Gastrocnemius medialis (tissue), 4 donors: Measurements from ENCODE around the gene CADM3. TPM values are rescaled to one million over a fixed set of nuclear protein-coding genes. Genes with fewer than 3 reads are reported as not detected.

Experiments
- ATAC-seq, 2 donors: fragments of 150-250 bp; one replicate each; pipeline ENCODE4 v1.9.1; 2016
- DNase-seq, 2 donors: peaks; one replicate each; pipeline ENCODE4 v3.0.0-alpha.2; 2019
- H3K27ac ChIP-seq, 4 donors: fragments of 200-600 bp; sonication (generic); 1 replicate in 1 of 4; 2 replicates in 3 of 4; pipeline ENCODE4 v1.5.1; 2016 to 2018; ENCODE audit warnings: mild to moderate bottlenecking in 2 of 4, moderate library complexity in 1 of 4
- H3K27me3 ChIP-seq, 3 donors: fragments of 200-600 bp; sonication (generic) in 2 of 3; 1 replicate in 1 of 3; 2 replicates in 2 of 3; pipeline versions ENCODE4 v1.5.1 to v1.6.0; 2016 to 2019; ENCODE audit warnings: mild to moderate bottlenecking in 1 of 3, moderate library complexity in 1 of 3
- H3K36me3 ChIP-seq, 2 donors: fragments of 200-600 bp; sonication (generic) in 1 of 2; one replicate each; pipeline ENCODE4 v1.5.1; 2017 to 2018
- H3K4me1 ChIP-seq, 2 donors: fragments of 200-600 bp; sonication (generic) in 1 of 2; one replicate each; pipeline ENCODE4 v1.5.1; 2016 to 2017; ENCODE audit warnings: mild to moderate bottlenecking in 2 of 2
- H3K4me3 ChIP-seq, 4 donors: fragments of 200-600 bp; sonication (generic) in 3 of 4; 1 replicate in 1 of 4; 2 replicates in 3 of 4; pipeline ENCODE4 v1.5.1; 2016 to 2019; ENCODE audit warnings: mild to moderate bottlenecking in 2 of 4
- H3K9me3 ChIP-seq, 3 donors: fragments of 200-600 bp; sonication (generic) in 2 of 3; 1 replicate in 1 of 3; 2 replicates in 2 of 3; pipeline ENCODE4 v1.5.1; 2016 to 2019
- POLR2A ChIP-seq, 2 donors: fragments of 450-650 bp; IDR thresholded peaks; one replicate each; pipeline ENCODE4 v1.6.1; 2017; ENCODE audit warnings: antibody characterized with exemption in 2 of 2, mild to moderate bottlenecking in 2 of 2, moderate library complexity in 2 of 2
- in situ Hi-C, 4 donors: fragments of 200-750 bp; cut with MboI; loops; one replicate each; pipeline versions ENCODE4 v1.15.0 to v1.8.0; 2017; ENCODE audit warnings: low sequenced_read_pairs in 4 of 4
- intact Hi-C: fragments of 100-400 bp; cut with DNase I; formaldehyde crosslinking; loops from one replicate; pipeline ENCODE4 v1.15.1; 2023; ENCODE audit warnings: low total_unique reads
- total RNA-seq, 4 donors: library from RNA; depleted of rRNA; stranded (reverse); fragments of >200 nt; gene quantifications; one replicate each; pipeline versions ENCODE4 v1.1.0 to v1.2.3, GENCODE V29; 2016
- TF ChIP-seq, protein P1 (sequence below), 5 experiments: fragments of 450-650 bp in 3 of 5; fragments of 200-600 bp in 2 of 5; sonication (generic) in 2 of 5; IDR thresholded peaks in 4 of 5; conservative IDR thresholded peaks in 1 of 5; 1 replicate in 4 of 5; 2 replicates in 1 of 5; pipeline ENCODE4 v1.5.1; 2016 to 2019; ENCODE audit warnings: antibody characterized with exemption in 5 of 5, mild to moderate bottlenecking in 3 of 5, moderate library complexity in 3 of 5

Gene CADM3
- total RNA-seq, 4 donors from 2014 or later, result 0.76 to 1.2 (median 1.0) TPM; not detected in 1

DNA sequence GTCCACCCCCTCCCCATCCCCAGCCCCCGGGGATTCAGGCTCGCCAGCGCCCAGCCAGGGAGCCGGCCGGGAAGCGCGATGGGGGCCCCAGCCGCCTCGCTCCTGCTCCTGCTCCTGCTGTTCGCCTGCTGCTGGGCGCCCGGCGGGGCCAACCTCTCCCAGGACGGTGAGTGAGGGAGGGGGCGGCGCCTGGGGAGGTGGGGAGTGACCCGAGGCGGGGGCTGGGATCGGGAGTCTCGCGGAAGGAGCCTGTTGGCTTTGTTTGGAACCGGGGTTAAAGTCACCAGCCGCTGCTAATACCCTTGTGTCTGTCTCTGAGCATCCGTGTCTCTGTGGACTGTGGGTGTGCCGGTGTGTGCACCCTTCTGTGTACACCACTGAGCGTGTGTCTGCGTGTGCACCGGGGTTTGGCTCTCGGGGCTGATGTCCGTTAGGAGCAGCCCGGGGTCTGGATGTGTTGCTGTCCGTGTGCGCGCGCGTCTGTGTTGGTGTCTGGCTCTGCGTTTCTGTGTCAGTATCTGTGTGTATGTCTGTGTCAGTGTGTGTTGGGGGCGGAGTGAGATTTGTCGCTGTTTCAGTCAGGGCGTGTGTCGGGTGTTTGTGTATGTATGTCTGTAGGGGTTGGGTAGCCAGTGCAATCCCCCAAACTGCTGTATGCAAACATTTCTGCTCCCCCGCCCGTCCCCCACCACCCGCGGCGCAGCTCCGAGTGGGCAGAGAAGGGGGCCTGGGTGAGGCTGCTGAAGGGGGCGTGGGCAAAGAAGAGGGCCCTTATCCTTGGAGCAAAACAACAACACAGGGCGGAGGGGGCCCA is 480 bp downstream of the CADM3 start:
- TF ChIP-seq POLR2A (IDR thresholded peaks at IDR 0.05), result no peak
- TF ChIP-seq, protein P1, sequence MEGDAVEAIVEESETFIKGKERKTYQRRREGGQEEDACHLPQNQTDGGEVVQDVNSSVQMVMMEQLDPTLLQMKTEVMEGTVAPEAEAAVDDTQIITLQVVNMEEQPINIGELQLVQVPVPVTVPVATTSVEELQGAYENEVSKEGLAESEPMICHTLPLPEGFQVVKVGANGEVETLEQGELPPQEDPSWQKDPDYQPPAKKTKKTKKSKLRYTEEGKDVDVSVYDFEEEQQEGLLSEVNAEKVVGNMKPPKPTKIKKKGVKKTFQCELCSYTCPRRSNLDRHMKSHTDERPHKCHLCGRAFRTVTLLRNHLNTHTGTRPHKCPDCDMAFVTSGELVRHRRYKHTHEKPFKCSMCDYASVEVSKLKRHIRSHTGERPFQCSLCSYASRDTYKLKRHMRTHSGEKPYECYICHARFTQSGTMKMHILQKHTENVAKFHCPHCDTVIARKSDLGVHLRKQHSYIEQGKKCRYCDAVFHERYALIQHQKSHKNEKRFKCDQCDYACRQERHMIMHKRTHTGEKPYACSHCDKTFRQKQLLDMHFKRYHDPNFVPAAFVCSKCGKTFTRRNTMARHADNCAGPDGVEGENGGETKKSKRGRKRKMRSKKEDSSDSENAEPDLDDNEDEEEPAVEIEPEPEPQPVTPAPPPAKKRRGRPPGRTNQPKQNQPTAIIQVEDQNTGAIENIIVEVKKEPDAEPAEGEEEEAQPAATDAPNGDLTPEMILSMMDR (IDR thresholded peaks at IDR 0.05 in 4 of 5, conservative IDR thresholded peaks at IDR 0.05 in 1 of 5), result no peak
- H3K4me3 ChIP-seq, result peak overlapping the region; percentile 28 to 41 (median 33)
- DNase-seq, result no peak
- H3K36me3 ChIP-seq, result no peaks in the 10 kb centered on the region
- H3K4me1 ChIP-seq, result no peaks in the 10 kb centered on the region
- H3K27ac ChIP-seq, result no peak overlapping the region
- ATAC-seq, result no peak
- in situ Hi-C loops, result loop anchor here in 1 of 4 donors (25.0 kb wide), 1 partner anchor 615 kb away; the partner anchor contains the start of gene DUSP23
- H3K9me3 ChIP-seq, result no peaks in the 10 kb centered on the region
- intact Hi-C loops, result no loop called here
- H3K27me3 ChIP-seq, result peaks cover 36 to 39% (median 39%) of the 10 kb centered on the region in 3 donors

DNA sequence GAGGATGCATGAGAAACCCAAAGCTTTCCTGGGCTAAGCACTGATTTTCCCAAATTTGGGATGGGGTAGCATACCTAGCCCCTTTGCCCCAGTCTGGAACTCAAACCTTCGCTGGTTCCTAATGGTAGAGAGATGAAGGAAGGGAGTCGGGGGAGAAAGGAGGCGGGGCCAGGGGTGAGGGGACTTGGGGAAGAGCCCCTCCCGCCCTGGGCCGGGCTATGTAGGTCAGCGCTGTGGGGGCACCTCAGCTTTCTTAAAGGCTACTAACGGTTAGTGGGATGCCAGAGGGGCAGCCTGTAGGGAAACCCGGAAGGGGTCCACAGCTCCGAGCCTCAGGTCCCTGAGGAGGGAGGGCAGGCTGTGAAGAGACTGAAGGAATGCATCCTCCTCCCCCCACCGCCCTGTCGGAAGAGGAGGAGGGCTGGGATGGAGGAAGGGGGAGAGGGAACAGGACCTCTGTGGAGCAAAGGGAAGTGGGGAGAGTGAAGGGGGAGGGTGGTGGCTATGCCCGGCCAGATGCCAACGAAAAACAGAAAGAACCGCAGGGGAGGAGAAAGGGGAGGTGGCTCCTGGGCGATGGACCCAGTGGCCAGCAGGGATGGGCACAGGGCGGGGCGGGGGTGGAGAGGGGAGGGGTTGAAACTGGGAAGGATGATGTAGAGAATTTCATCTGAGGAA is 1.3 kb downstream of the CADM3 start:
- intact Hi-C loops (no loop called here), in situ Hi-C loops (loop anchor here in 1 of 4 donors (25.0 kb wide), 1 partner anchor 615 kb away; the partner anchor contains the start of gene DUSP23)
- Histone ChIP-seq H3K27ac (no peak overlapping the region), H3K36me3 (no peaks in the 10 kb centered on the region), H3K27me3 (peaks cover 36 to 39% (median 39%) of the 10 kb centered on the region in 3 donors), H3K9me3 (no peaks in the 10 kb centered on the region), H3K4me3 (peak overlapping the region in 1 of 4 donors; percentile 41), H3K4me1 (no peaks in the 10 kb centered on the region)
- DNase-seq, result peak in 1 of 2 donors; percentile 18
- no peak for TF ChIP-seq POLR2A (IDR thresholded peaks at IDR 0.05)
- TF ChIP-seq, protein P1 (IDR thresholded peaks at IDR 0.05 in 4 of 5, conservative IDR thresholded peaks at IDR 0.05 in 1 of 5), result no peak
- ATAC-seq, result peak in 1 of 2 donors; percentile 16

DNA sequence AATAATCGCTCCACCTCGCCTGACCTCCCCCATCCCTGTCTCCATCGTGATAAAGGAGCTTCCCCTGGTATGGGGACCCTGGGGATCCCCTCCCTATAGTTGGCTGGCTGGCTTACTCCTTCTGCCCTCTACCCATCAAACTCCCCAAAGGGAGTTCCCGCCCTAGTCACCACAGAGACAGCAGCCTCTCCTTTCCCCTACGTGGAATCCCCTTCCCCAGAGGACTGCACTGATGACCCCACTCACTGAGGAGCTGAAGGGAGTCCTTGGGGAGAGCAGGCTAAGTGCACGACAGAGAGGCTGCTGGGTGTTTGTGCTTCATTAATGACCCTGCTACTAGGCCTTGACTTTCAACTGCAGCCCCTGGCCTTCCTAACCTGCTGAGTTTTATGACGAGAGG is 1.9 kb downstream of the CADM3 start:
- DNase-seq (no peak), ATAC-seq (no peak)
- Histone ChIP-seq H3K9me3 (no peaks in the 10 kb centered on the region), H3K27me3 (peaks cover 35 to 36% (median 36%) of the 10 kb centered on the region in 3 donors), H3K4me1 (no peaks in the 10 kb centered on the region), H3K27ac (no peak overlapping the region), H3K36me3 (no peaks in the 10 kb centered on the region), H3K4me3 (no peak overlapping the region)
- in situ Hi-C loops (loop anchor here in 1 of 4 donors (25.0 kb wide), 1 partner anchor 614 kb away; the partner anchor contains the start of gene DUSP23), intact Hi-C loops (no loop called here)
- no peak for TF ChIP-seq POLR2A (IDR thresholded peaks at IDR 0.05)
- TF ChIP-seq, protein P1 (IDR thresholded peaks at IDR 0.05 in 4 of 5, conservative IDR thresholded peaks at IDR 0.05 in 1 of 5), result no peak

DNA sequence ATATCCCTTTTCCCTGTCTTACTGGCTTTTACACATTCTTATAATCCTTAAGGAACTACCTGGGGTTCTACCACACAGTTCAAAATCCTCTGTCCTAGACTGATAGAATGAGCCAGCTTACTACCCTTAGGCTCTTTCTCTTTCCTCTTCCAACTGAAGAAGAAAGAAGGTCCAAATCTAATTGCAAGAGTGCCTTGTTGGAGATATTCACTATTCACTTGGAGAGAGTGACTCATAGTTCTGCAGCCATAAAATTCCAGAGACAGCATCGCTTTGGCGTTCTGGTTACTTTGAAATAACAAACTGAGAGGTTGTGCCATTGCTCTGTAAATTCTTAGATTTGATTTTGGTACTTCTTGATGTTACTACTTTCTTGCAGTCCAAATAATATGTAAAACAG is 4.2 kb downstream of the CADM3 start:
- no peak for DNase-seq
- in situ Hi-C loops (no loop called here), intact Hi-C loops (no loop called here)
- no peaks in the 10 kb centered on the region for H3K4me1 ChIP-seq
- no peak overlapping the region for H3K27ac ChIP-seq
- no peaks in the 10 kb centered on the region for H3K9me3 ChIP-seq
- peaks cover 21 to 29% (median 25%) of the 10 kb centered on the region in 3 donors for H3K27me3 ChIP-seq
- TF ChIP-seq, protein P1 (IDR thresholded peaks at IDR 0.05 in 4 of 5, conservative IDR thresholded peaks at IDR 0.05 in 1 of 5), result no peak
- TF ChIP-seq POLR2A (IDR thresholded peaks at IDR 0.05), result no peak
- H3K4me3 ChIP-seq, result no peak overlapping the region
- no peak for ATAC-seq
- H3K36me3 ChIP-seq, result no peaks in the 10 kb centered on the region
